ENCODE data around the gene HOXD10.

Gene HOXD10

GRCh38 chr2:176159663-176160250 lies 43.2 kb downstream of the HOXD10 start:
- in situ Hi-C loops (cut with HindIII; ENCODE audit: low sequenced_read_pairs), result no loop called here

GRCh38 chr2:176160251-176160985 lies 43.8 kb downstream of the HOXD10 start:
- in situ Hi-C loops (cut with HindIII; ENCODE audit: low sequenced_read_pairs), result no loop called here

- in situ Hi-C loops (cut with HindIII; ENCODE audit: low sequenced_read_pairs), result no loop called here
Measured at GRCh38 chr2:176160986-176161824, 44.6 kb downstream of the HOXD10 start.

DNA sequence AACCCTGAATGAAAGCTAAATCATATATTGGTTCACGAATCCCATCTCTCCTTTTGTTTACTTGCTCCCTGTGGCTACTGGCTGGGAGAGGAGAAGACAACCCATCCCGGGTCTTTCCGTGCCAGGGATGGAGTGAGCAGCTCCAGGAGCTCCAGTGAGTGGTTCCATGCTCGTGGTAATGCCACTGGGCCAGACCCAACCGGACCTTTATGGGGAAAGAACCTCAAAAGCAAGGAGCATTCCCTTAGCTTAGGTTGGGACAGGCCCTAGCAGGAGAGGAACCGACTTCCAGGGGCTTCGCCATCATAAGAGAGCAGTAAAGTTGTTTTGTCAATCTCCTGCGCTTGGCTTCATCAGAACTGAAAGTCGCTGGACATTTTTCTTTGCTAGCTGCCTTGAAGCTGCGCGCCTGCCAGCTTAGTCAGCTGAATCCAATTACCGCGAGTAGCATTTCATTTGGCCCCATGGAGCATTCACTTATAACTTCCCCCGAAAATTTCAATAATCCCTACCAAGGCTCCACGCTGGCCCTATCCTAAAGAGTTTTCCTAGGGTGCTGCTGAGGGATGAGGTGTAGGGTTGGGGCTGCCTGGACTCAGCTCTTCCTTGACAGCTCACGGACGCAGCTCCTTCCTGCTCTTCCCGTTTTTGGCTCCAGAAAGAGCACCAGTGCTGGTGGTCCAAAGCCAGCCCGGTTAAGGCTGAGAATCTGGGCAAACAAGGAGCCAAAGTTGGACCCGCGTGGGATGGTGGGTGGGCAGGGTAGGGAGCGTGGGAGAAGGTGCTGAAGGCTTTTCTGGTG lies 45.4 kb downstream of the HOXD10 start:
- in situ Hi-C loops (cut with HindIII; ENCODE audit: low sequenced_read_pairs), result no loop called here

- in situ Hi-C loops (cut with HindIII; ENCODE audit: low sequenced_read_pairs), result no loop called here
Measured at GRCh38 chr2:176162911-176163671, 46.5 kb downstream of the HOXD10 start.

- in situ Hi-C loops (cut with HindIII; ENCODE audit: low sequenced_read_pairs), result no loop called here
Measured at GRCh38 chr2:176163672-176164056, 47.1 kb downstream of the HOXD10 start.

DNA sequence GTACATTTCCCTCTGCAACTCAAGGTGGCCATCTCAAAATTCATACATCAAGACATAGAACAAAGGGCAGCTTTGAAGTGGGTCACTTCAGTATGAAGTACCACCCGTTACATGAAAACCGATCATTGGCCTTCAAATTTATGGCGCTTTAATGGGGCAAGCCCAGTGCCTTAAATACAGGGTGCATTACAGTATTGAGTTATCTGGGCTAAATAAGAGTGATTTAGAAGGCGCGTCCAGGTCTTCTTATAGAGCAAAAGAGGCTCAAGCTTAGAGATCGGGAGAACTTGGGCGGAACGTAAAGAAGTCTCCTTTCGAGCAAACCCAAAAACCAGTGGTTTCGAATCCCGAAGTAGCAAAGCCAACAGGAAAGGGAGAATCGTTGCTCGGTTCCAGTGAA lies 47.6 kb downstream of the HOXD10 start:
- in situ Hi-C loops (cut with HindIII; ENCODE audit: low sequenced_read_pairs), result no loop called here

GRCh38 chr2:176164611-176165369 lies 48.2 kb downstream of the HOXD10 start:
- in situ Hi-C loops (cut with HindIII; ENCODE audit: low sequenced_read_pairs), result no loop called here

DNA sequence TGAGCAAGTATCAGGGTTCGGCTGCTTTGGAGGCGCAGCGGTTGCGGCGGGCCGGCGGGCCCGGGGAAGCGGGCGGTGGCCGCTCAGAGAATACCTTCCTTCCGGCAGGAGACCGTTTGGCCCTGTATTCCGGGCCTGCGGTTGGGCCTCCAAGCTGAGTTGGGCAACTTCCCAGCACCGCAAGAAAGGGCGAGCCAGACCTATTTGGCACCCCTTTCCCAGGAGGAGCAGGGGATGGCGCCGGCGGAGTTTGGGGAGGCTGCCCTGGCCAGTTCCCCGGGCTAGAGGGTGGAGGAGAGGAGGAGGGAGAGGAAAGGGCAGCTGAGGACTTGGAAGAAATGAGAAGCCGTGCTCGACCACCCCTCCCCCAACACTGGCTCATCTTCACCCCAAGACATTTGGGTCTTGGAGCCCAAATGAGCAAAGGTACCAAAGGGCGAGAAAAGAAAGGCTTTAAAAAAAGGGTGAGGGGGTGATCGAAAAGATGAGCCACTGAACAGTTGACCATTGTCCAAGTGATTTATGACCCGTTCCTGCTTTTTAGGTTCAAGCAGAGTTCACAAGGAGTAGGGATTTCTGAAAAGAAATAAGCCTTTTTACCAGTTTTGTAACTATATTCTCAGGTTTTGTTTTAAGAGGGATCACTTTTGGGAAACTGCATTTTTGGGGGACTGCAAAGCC lies 48.9 kb downstream of the HOXD10 start:
- in situ Hi-C loops (cut with HindIII; ENCODE audit: low sequenced_read_pairs), result no loop called here

- in situ Hi-C loops (cut with HindIII; ENCODE audit: low sequenced_read_pairs), result no loop called here
Measured at GRCh38 chr2:176166272-176166671, 49.7 kb downstream of the HOXD10 start.

DNA sequence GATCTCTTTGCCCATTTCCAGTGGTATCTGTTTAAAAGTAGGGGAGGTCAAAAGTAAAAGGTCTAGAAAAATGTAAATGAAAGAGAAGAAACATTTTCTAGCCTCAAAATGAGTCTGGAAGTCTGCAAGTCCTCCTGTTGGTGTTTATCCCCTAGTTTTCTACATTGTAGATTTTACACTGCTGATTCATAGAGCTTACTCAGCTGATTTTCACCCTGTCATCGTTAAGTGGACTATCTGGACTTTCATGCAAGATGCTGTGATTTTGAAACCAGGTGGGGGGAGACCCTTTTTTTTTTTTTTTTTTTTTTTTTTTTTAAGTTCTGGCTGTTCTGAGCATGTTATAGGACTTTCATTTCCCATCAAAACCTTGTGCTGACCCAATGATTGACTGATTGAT lies 50.8 kb downstream of the HOXD10 start:
- in situ Hi-C loops (cut with HindIII; ENCODE audit: low sequenced_read_pairs), result no loop called here

DNA sequence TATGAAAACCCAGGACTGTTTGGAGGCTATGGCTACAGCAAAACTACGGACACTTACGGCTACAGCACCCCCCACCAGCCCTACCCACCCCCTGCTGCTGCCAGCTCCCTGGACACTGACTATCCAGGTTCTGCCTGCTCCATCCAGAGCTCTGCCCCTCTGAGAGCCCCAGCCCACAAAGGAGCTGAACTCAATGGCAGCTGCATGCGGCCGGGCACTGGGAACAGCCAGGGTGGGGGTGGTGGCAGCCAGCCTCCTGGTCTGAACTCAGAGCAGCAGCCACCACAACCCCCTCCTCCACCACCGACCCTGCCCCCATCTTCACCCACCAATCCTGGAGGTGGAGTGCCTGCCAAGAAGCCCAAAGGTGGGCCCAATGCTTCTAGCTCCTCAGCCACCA lies 52.6 kb downstream of the HOXD10 start:
- in situ Hi-C loops (cut with HindIII; ENCODE audit: low sequenced_read_pairs), result no loop called here

Measured in endothelial cell of hepatic sinusoid (primary cell).